HUES6 (cell line): Measurements from ENCODE around the gene ATP8B2.
"Not testable (repeated sequence)": the region's sequence is repeated elsewhere in the genome, so short reads cannot be mapped to it uniquely, and the experiment has no call there.

Experiments used
- H3K27ac ChIP-seq: 2 replicates; pipeline ENCODE4 v1.7.0; 2013; ENCODE audit warnings: low read depth, mild to moderate bottlenecking, low read length, inconsistent platforms
- H3K27me3 ChIP-seq: 2 replicates; pipeline ENCODE4 v1.6.1; 2013; ENCODE audit warnings: low read length; ENCODE audit not compliant: control insufficient read depth, insufficient read depth
- H3K36me3 ChIP-seq: 2 replicates; pipeline ENCODE4 v1.6.1; 2013; ENCODE audit warnings: low read length; ENCODE audit not compliant: control insufficient read depth, insufficient read depth
- H3K4me1 ChIP-seq: 2 replicates; pipeline ENCODE4 v1.6.1; 2013; ENCODE audit warnings: low read length; ENCODE audit not compliant: control insufficient read depth, insufficient read depth
- H3K4me3 ChIP-seq: 2 replicates; pipeline ENCODE4 v1.5.1; 2013; ENCODE audit warnings: low read depth, low read length
- H3K9ac ChIP-seq: one replicate; pipeline ENCODE4 v1.6.1; 2013; ENCODE audit warnings: mild to moderate bottlenecking, low read length
- H3K9me3 ChIP-seq: 2 replicates; pipeline ENCODE4 v1.6.1; 2013; ENCODE audit warnings: low read depth, low read length; ENCODE audit not compliant: control insufficient read depth, insufficient read depth

ATP8B2 gene

GRCh38 chr1:154335025-154335714, 9.8 kb downstream of the ATP8B2 start:
- Histone ChIP-seq H3K27me3 (no peaks in the 10 kb centered on the region), H3K4me1 (no peaks in the 10 kb centered on the region), H3K9me3 (no peaks in the 10 kb centered on the region), H3K9ac (no peak overlapping the region), H3K27ac (no peak overlapping the region), H3K36me3 (peaks cover 79% of the 10 kb centered on the region), H3K4me3 (no peak overlapping the region)

- Histone ChIP-seq H3K9me3 (no peaks in the 10 kb centered on the region), H3K27ac (no peak overlapping the region), H3K4me1 (no peaks in the 10 kb centered on the region), H3K4me3 (no peak overlapping the region), H3K9ac (no peak overlapping the region), H3K36me3 (peaks cover 79% of the 10 kb centered on the region), H3K27me3 (no peaks in the 10 kb centered on the region)
Measured at GRCh38 chr1:154337253-154337894, 12.0 kb downstream of the ATP8B2 start.

- Histone ChIP-seq H3K36me3 (peaks cover 86% of the 10 kb centered on the region), H3K9me3 (no peaks in the 10 kb centered on the region), H3K9ac (no peak overlapping the region), H3K4me1 (no peaks in the 10 kb centered on the region), H3K27me3 (no peaks in the 10 kb centered on the region), H3K27ac (no peak overlapping the region), H3K4me3 (no peak overlapping the region)
Measured at GRCh38 chr1:154338875-154339274, 13.6 kb downstream of the ATP8B2 start.

GRCh38 chr1:154341366-154341765, 16.0 kb downstream of the ATP8B2 start:
- H3K4me3 ChIP-seq, H3K27ac ChIP-seq, H3K27me3 ChIP-seq, H3K4me1 ChIP-seq, H3K9me3 ChIP-seq, H3K9ac ChIP-seq: not testable (repeated sequence)
- peaks cover 93% of the 10 kb centered on the region for H3K36me3 ChIP-seq

- H3K9ac ChIP-seq, result no peak overlapping the region
- H3K4me1 ChIP-seq, result no peaks in the 10 kb centered on the region
- H3K9me3 ChIP-seq, result no peaks in the 10 kb centered on the region
- H3K4me3 ChIP-seq, result no peak overlapping the region
- no peak overlapping the region for H3K27ac ChIP-seq
- H3K36me3 ChIP-seq, result peaks cover 98% of the 10 kb centered on the region
- no peaks in the 10 kb centered on the region for H3K27me3 ChIP-seq
Measured at GRCh38 chr1:154342132-154342531, 16.8 kb downstream of the ATP8B2 start.

GRCh38 chr1:154342836-154343472, 17.6 kb downstream of the ATP8B2 start:
- Histone ChIP-seq H3K36me3 (peaks cover 94% of the 10 kb centered on the region), H3K27ac (no peak overlapping the region), H3K27me3 (no peaks in the 10 kb centered on the region), H3K4me3 (no peak overlapping the region), H3K9me3 (no peaks in the 10 kb centered on the region), H3K9ac (no peak overlapping the region), H3K4me1 (no peaks in the 10 kb centered on the region)

- no peak overlapping the region for H3K27ac ChIP-seq
- peaks cover 90% of the 10 kb centered on the region for H3K36me3 ChIP-seq
Measured at GRCh38 chr1:154344977-154345837, 19.9 kb downstream of the ATP8B2 start.

GRCh38 chr1:154346276-154346917, 21.1 kb downstream of the ATP8B2 start:
- H3K27ac ChIP-seq, result no peak overlapping the region
- H3K36me3 ChIP-seq, result peaks cover 78% of the 10 kb centered on the region
- H3K4me1 ChIP-seq, result no peaks in the 10 kb centered on the region
- no peak overlapping the region for H3K9ac ChIP-seq
- no peaks in the 10 kb centered on the region for H3K9me3 ChIP-seq
- no peaks in the 10 kb centered on the region for H3K27me3 ChIP-seq
- no peak overlapping the region for H3K4me3 ChIP-seq

More at GRCh38 chr1:154344977-154345837, 19.9 kb downstream of the ATP8B2 start:
- Histone ChIP-seq H3K4me1 (no peaks in the 10 kb centered on the region), H3K9ac (no peak overlapping the region), H3K4me3 (no peak overlapping the region), H3K27me3 (no peaks in the 10 kb centered on the region), H3K9me3 (no peaks in the 10 kb centered on the region)

- H3K36me3 ChIP-seq, result peaks cover 62% of the 10 kb centered on the region
- H3K27me3 ChIP-seq, result peaks cover 11% of the 10 kb centered on the region
- H3K27ac ChIP-seq, result no peak overlapping the region
- H3K9ac ChIP-seq, result no peak overlapping the region
- no peak overlapping the region for H3K4me3 ChIP-seq
- peaks cover 6% of the 10 kb centered on the region; the same call in 1 of the 2 replicates for H3K4me1 ChIP-seq
- H3K9me3 ChIP-seq, result no peaks in the 10 kb centered on the region
Measured at GRCh38 chr1:154347961-154348360, 22.6 kb downstream of the ATP8B2 start.

- no peaks in the 10 kb centered on the region for H3K9me3 ChIP-seq
- no peak overlapping the region for H3K4me3 ChIP-seq
- peaks cover 57% of the 10 kb centered on the region for H3K36me3 ChIP-seq
- H3K9ac ChIP-seq, result no peak overlapping the region
- H3K27ac ChIP-seq, result no peak overlapping the region
- peaks cover 9% of the 10 kb centered on the region for H3K4me1 ChIP-seq
- H3K27me3 ChIP-seq, result peaks cover 12% of the 10 kb centered on the region
Measured at GRCh38 chr1:154348429-154349076, 23.2 kb downstream of the ATP8B2 start.
